Bronchial smooth muscle cell (primary cell): Measurements from ENCODE around the gene ZNF320. TPM values are rescaled to one million over a fixed set of nuclear protein-coding genes. Genes with fewer than 3 reads are reported as not detected.

Experiments
- total RNA-seq: library from RNA; depleted of rRNA; stranded (reverse); fragments of >200 nt; gene quantifications from 2 replicates; pipeline ENCODE4 v1.2.1, GENCODE V29; 2014

Gene ZNF320
- total RNA-seq: 8.0 and 8.4 TPM in 2 replicates

DNA sequence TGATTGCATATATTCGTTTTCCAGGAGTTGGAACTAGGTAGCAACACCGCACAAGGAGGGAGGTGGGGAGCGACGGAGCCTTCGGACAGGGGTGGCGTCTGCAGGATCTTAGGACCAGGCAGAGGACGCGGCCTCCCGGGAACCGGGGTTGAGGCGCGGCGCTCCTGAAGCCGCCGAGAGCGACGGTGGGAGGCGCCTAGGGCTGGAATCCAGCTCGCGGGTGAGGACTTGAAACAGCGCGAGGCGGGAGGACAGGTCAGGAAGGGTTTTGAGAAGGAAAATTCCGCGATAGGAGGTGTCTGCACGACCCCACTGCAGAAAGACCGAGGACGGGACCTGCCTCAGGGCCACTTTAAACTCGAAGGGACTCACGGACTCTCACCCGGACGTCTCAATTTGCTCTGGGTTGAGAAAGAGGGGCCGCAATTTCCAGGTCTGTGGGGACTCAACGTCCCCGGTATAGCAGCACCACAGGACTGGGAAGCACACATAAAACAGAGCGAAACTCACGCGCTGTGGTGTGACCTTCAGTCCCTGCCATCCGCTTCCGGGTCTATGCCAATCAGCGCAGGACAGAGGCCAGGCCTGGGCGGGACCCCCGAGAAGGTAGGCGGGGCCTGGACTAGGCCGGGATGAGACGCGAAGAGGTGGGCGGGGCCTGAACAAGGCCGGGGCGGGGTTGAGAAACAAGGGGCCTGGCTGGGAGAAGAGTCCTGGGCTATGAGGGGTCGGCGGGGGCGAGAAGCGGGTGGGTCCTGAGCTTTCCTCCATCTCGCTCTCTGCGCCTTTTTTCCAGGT, at the start of gene ZNF320:
ZNF320 (minus strand) TSS at position 498 of the 798 bp plus-strand sequence. CDS start 7,380 bp downstream, outside the sequence.

GRCh38 chr19:52922841-52923777, 25.7 kb upstream of the ZNF320 start, which contains the start of gene ZNF888:
ZNF888 (minus strand) TSS chr19:52923428; CDS start chr19:52917873, 5,555 bp downstream.

GRCh38 chr19:52857378-52858191, 39.9 kb downstream of the ZNF320 start, which contains the start of gene ZNF468:
ZNF468 (minus strand) TSS chr19:52857619; CDS start chr19:52854272, 3,347 bp downstream.

Other genes starting within 250 kb of the ZNF320 start
- 6.5 and 9.7 TPM in 2 replicates for gene ZNF611, start 162.6 kb downstream of the ZNF320 start, total RNA-seq
- 1.8 and 3.2 TPM in 2 replicates for gene ZNF600, start 110.8 kb downstream of the ZNF320 start, total RNA-seq
- 7.3 and 9.4 TPM in 2 replicates for gene ZNF28, start 76.0 kb downstream of the ZNF320 start, total RNA-seq
- 14.0 and 19.4 TPM in 2 replicates for gene ZNF468, start 40.0 kb downstream of the ZNF320 start, total RNA-seq
- gene ZNF888, start 25.8 kb upstream of the ZNF320 start, total RNA-seq: 2.5 and 3.5 TPM in 2 replicates
- gene ZNF816, start 65.2 kb upstream of the ZNF320 start, total RNA-seq: 8.6 and 9.1 TPM in 2 replicates
- not detected in 2 replicates for gene ERVV-1, start 116.3 kb upstream of the ZNF320 start, total RNA-seq
- gene ERVV-2, start 147.1 kb upstream of the ZNF320 start, total RNA-seq: not detected in 2 replicates
- 21.3 and 22.7 TPM in 2 replicates for gene ZNF160, start 205.8 kb upstream of the ZNF320 start, total RNA-seq
- 12.1 and 14.8 TPM in 2 replicates for gene ZNF415, start 235.3 kb upstream of the ZNF320 start, total RNA-seq